ENCODE results near the gene YIF1A. TPM values are rescaled to one million over a fixed set of nuclear protein-coding genes. Genes with fewer than 3 reads are reported as not detected.

The YIF1A gene
- polyA plus RNA-seq, 1 donor from 2014 or later: 51.2 TPM

GRCh38 chr11:66327171-66328030 lies 38.5 kb upstream of the YIF1A start:
- Histone ChIP-seq H3F3A (ENCODE audit: insufficient read depth, low read length, poor library complexity, severe bottlenecking) (no peaks in the 10 kb centered on the region), H3K27ac (ENCODE audit: low read length) (no peak overlapping the region), H3K27me3 (ENCODE audit: insufficient read depth, low read depth, low read length) (no peaks in the 10 kb centered on the region), H3K4me2 (ENCODE audit: low read length) (no peak overlapping the region), H4K20me1 (ENCODE audit: insufficient read depth) (no peaks in the 10 kb centered on the region), H3K9me3 (ENCODE audit: low read length) (no peaks in the 10 kb centered on the region), H3K79me2 (replicated peaks; ENCODE audit: insufficient read depth, low read length) (no peaks in the 10 kb centered on the region), H3K36me3 (ENCODE audit: insufficient read depth, low read length) (no peaks in the 10 kb centered on the region), H3K4me3 (ENCODE audit: low read length) (no peak overlapping the region), H3K9ac (ENCODE audit: low read length) (no peak overlapping the region), H2AFZ (ENCODE audit: low read depth, low read length) (no peak overlapping the region), H3K9me2 (ENCODE audit: insufficient read depth, low read length) (no peaks in the 10 kb centered on the region)
- TF ChIP-seq SMC3 (conservative IDR thresholded peaks at IDR 0.05; ENCODE audit: poor library complexity): no peak
- no peak for TF ChIP-seq REST (IDR thresholded peaks at IDR 0.05; ENCODE audit: borderline replicate concordance)
- no peak for TF ChIP-seq CTCF (IDR thresholded peaks at IDR 0.05; ENCODE audit: poor library complexity, severe bottlenecking)
- no peak for TF ChIP-seq POLR2AphosphoS5 (IDR thresholded peaks at IDR 0.05)
- TF ChIP-seq RAD21 (conservative IDR thresholded peaks at IDR 0.05): no peak
- no peak for TF ChIP-seq EP300 (conservative IDR thresholded peaks at IDR 0.05; ENCODE audit: poor library complexity, severe bottlenecking)
- no peak for TF ChIP-seq EZH2 (IDR thresholded peaks at IDR 0.05; ENCODE audit: borderline replicate concordance, insufficient read depth, low read length, poor library complexity, severe bottlenecking)
- TF ChIP-seq MXI1 (conservative IDR thresholded peaks at IDR 0.05; ENCODE audit: poor library complexity, severe bottlenecking): no peak
- TF ChIP-seq TAF1 (IDR thresholded peaks at IDR 0.05; ENCODE audit: low read depth): no peak

- H3K9ac ChIP-seq (ENCODE audit: low read length): no peak overlapping the region
- H3K27ac ChIP-seq (ENCODE audit: low read length): no peak overlapping the region
- H3K9me2 ChIP-seq (ENCODE audit: insufficient read depth, low read length): no peaks in the 10 kb centered on the region
- H3K36me3 ChIP-seq (ENCODE audit: insufficient read depth, low read length): no peaks in the 10 kb centered on the region
- H3F3A ChIP-seq (ENCODE audit: insufficient read depth, low read length, poor library complexity, severe bottlenecking): no peaks in the 10 kb centered on the region
- no peaks in the 10 kb centered on the region for H3K27me3 ChIP-seq (ENCODE audit: insufficient read depth, low read depth, low read length)
- TF ChIP-seq EP300 (conservative IDR thresholded peaks at IDR 0.05; ENCODE audit: poor library complexity, severe bottlenecking): no peak
- TF ChIP-seq CTCF (IDR thresholded peaks at IDR 0.05; ENCODE audit: poor library complexity, severe bottlenecking): no peak
- no peak for TF ChIP-seq TAF1 (IDR thresholded peaks at IDR 0.05; ENCODE audit: low read depth)
- no peak for TF ChIP-seq SMC3 (conservative IDR thresholded peaks at IDR 0.05; ENCODE audit: poor library complexity)
- TF ChIP-seq REST (IDR thresholded peaks at IDR 0.05; ENCODE audit: borderline replicate concordance): no peak
- TF ChIP-seq POLR2AphosphoS5 (IDR thresholded peaks at IDR 0.05): no peak
- TF ChIP-seq RAD21 (conservative IDR thresholded peaks at IDR 0.05): no peak
- no peak for TF ChIP-seq MXI1 (conservative IDR thresholded peaks at IDR 0.05; ENCODE audit: poor library complexity, severe bottlenecking)
- no peak for TF ChIP-seq EZH2 (IDR thresholded peaks at IDR 0.05; ENCODE audit: borderline replicate concordance, insufficient read depth, low read length, poor library complexity, severe bottlenecking)
- H3K79me2 ChIP-seq (replicated peaks; ENCODE audit: insufficient read depth, low read length): no peaks in the 10 kb centered on the region
- no peak overlapping the region for H3K4me2 ChIP-seq (ENCODE audit: low read length)
- no peaks in the 10 kb centered on the region for H3K9me3 ChIP-seq (ENCODE audit: low read length)
- H4K20me1 ChIP-seq (ENCODE audit: insufficient read depth): no peaks in the 10 kb centered on the region
- no peak overlapping the region for H2AFZ ChIP-seq (ENCODE audit: low read depth, low read length)
- no peak overlapping the region for H3K4me3 ChIP-seq (ENCODE audit: low read length)
These were observed 37.5 kb upstream of the YIF1A start for GRCh38 chr11:66326261-66327111.

Data from neural cell (in vitro differentiated cells).